Stimulated activated CD8-positive, alpha-beta memory T cell treated with anti-CD3 and anti-CD28 coated beads, Interleukin-12 subunit alpha, Interleukin-12 subunit beta, amount 100 ng/mL, for 24 hours (primary cell): ENCODE results near the gene PA2G4.
"Not testable (repeated sequence)": the region's sequence is repeated elsewhere in the genome, so short reads cannot be mapped to it uniquely, and the experiment has no call there.

Experiments used
- DNase-seq: peaks from one replicate; pipeline ENCODE4 v3.0.0-alpha.2; 2020; ENCODE audit errors: extremely low read depth

Gene PA2G4

GRCh38 chr12:56152756-56153677 is 48.7 kb downstream of the PA2G4 start:
- DNase-seq: no peak

- DNase-seq: no peak
Observed at GRCh38 chr12:56153678-56154065, 49.3 kb downstream of the PA2G4 start.

- DNase-seq: no peak
Observed at GRCh38 chr12:56154246-56154771, 50.0 kb downstream of the PA2G4 start.

GRCh38 chr12:56154818-56155217 is 50.5 kb downstream of the PA2G4 start:
- DNase-seq: no peak

GRCh38 chr12:56155256-56155845 is 51.0 kb downstream of the PA2G4 start:
- DNase-seq: no peak

- DNase-seq: not testable (repeated sequence)
Observed at GRCh38 chr12:56156464-56157200, 52.3 kb downstream of the PA2G4 start.

- peak; percentile 31 for DNase-seq
Observed at GRCh38 chr12:56157201-56158028, 53.1 kb downstream of the PA2G4 start.

- peak; percentile 76 for DNase-seq
Observed at GRCh38 chr12:56158029-56158925, 53.9 kb downstream of the PA2G4 start, which contains the start of gene MYL6. TSS of gene MYL6 (plus strand) at chr12:56158359. CDS start at chr12:56158402, 43 bp downstream.

GRCh38 chr12:56158926-56159461 is 54.6 kb downstream of the PA2G4 start:
- no peak for DNase-seq

- DNase-seq: no peak
Observed at GRCh38 chr12:56159482-56160192, 55.3 kb downstream of the PA2G4 start.

- peak; percentile 21 for DNase-seq
Observed at GRCh38 chr12:56160193-56160763, 55.9 kb downstream of the PA2G4 start.

- no peak for DNase-seq
Observed at GRCh38 chr12:56160894-56161689, 56.7 kb downstream of the PA2G4 start.

GRCh38 chr12:56161690-56162351 is 57.5 kb downstream of the PA2G4 start:
- DNase-seq: no peak

GRCh38 chr12:56162468-56163290 is 58.3 kb downstream of the PA2G4 start:
- DNase-seq: no peak
